ENCODE data around the gene RAB37.
A peak's percentile ranks its signal among the peaks of the same experiment; 100 is the strongest.

Gene RAB37

DNA sequence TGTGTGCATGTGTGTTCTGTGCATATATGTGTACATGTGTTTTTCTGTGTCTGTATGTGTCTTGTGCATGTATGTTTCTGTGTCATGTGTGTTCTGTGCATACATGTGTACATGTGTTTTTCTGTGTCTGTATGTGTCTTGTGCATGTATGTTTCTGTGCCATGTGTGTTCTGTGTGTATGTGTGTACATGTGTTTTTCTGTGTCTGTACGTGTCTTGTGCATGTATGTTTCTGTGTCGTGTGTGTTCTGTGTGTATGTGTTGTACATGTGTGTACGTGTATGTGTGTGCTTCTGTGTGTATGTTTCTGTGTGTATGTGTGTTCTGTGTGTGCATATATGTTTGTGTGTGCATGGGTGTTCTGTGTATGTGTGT lies 8.4 kb upstream of the RAB37 start:
- no peak for DNase-seq

DNA sequence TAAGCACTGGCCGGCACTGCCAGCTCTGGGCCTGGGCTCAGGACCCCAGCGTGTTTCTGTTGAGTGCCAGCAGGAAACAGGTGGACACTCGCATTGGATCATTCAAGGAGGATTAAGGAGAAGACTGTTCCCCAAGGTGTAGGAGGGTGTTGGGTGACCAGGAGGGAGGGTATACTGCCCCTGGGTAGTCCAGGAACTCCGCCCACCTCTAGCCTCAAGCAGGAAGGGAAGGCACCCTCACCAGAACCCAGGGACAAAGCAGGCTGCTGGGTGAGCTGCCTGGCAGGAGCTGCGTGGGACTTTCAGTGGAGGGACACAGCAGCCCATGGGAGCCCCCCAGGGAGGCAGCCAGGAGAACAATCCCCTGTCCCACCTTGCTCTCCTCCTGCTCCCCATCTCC lies 7.7 kb upstream of the RAB37 start:
- no peak for DNase-seq

DNA sequence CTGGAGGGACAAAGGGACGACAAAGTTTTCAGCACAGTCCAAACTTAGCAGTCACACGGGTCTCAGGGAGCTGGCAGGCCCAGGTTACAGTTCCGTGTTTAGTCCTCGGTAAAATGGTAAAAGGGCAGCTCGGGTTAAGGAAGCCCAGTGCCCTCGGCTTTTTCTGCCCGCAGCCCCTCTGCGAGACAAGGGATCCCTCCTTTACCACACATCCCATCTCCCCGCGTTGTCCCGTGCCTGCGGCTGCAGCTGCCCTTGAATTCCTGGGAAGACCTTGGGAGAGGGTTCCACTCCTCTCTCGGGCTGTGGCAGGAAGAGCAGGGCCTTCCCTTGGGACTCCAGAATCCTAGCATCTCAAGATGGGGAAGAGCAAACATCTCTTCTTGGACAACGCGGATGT lies 7.2 kb upstream of the RAB37 start:
- no peak for DNase-seq

DNA sequence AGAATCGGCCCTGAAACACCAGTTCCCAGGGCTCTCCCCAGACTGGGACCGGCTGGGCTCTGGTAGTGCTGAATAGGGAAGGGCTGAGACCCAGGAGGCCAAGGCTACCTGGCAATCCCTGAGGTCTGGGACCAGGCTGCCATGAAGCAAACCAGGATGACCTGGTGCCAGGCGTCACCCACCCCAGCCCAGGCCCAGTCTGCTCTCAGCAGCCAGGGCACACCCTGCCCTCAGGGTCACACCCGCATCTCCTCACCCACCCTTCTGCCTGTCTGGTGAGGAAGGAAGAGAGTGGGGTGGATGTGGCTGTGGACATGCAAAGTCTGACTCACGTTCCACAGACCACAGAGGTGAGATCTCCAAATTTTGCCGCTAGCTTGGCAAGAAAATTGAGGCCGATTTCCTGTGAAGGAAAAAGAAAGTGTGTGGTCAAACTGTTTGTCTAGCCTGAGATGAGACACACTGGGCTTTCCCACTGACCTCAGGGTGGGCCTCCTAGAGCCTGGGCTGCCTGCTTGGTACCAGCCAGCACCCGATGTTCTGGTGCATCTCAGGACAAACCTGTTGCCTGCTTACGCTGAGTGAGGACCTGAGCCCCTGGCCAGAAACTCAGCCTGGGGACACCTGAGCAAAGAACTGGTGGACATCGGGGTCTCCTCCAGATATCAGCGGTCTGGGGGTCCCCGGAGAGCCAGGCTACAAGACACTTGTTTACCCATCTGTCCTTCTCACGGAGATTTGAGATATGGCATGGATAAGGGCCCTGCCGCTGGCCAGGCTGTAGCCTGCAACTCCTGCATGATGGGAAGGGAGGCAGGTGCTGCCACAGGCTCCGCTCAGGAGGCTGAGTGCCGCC lies 6.3 kb upstream of the RAB37 start:
- no peak for DNase-seq

GRCh38 chr17:74731347-74731605 lies 5.8 kb upstream of the RAB37 start:
- DNase-seq: no peak

DNA sequence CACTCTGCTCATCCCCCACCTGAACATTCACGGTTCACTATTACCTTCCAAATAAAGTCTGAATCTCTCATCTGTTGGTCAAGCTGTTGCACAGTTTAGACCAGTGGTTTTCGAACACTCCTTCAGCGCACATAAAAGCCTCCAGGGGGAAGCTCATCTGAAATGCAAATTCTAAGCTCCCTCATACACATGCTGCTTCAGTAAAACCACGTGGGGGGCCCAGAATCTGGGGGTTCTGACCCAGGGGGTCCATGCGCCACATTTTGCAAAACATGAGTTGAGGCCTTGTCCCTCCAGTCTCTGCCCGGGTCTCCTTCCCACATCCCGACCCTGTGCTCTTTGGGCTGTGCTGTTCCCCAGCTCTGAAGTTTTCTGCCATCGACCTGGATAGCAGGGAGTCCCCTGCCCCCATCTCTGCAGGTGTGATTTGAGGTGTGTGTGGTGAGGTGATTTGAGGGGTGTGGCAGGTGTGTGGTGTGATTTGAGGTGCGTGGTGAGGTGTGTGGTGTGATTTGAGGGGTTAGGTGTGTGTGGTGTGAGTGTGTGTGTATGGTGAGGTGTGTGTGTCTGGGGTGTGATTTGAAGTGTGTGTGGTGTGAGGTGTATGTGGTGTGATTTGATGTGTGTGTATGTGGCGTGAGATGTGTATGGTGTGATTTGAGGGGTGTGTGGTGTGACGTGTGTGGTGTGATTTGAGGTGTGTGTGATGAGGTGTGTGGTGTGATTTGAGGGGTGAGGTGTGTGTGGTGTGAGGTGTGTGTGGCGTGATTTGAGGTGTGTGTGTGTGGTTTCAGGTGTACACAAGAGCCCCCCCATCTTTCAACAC lies 4.8 kb upstream of the RAB37 start:
- no peak for DNase-seq

GRCh38 chr17:74733365-74734122 lies 3.5 kb upstream of the RAB37 start:
- no peak for DNase-seq

DNA sequence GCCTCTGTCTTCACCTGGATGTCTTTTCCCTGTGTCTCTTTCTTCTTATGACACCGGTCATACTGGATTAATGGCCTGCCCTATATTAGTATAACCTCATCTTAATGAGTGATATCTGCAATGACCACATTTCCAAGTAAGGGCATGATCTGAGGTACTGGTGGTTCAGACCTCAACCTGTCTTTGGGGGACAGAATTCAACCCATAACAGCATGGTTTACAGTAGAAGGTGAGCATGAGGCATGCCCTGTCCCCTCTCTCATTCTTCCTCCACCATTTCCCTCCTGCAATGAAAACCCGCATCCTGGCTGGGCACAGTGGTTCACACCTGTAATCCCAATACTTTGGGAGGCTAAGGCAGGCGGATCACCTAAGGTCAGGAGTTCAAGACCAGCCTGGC lies 2.8 kb upstream of the RAB37 start:
- no peak for DNase-seq

GRCh38 chr17:74737299-74738050 lies 419 bp downstream of the RAB37 start:
- DNase-seq: peak; percentile 7

- DNase-seq: no peak
Measured at GRCh38 chr17:74738051-74738996, 1.3 kb downstream of the RAB37 start.

GRCh38 chr17:74739227-74739831 lies 2.3 kb downstream of the RAB37 start:
- no peak for DNase-seq

GRCh38 chr17:74740173-74740572 lies 3.1 kb downstream of the RAB37 start:
- no peak for DNase-seq

GRCh38 chr17:74740641-74741387 lies 3.8 kb downstream of the RAB37 start:
- no peak for DNase-seq

DNA sequence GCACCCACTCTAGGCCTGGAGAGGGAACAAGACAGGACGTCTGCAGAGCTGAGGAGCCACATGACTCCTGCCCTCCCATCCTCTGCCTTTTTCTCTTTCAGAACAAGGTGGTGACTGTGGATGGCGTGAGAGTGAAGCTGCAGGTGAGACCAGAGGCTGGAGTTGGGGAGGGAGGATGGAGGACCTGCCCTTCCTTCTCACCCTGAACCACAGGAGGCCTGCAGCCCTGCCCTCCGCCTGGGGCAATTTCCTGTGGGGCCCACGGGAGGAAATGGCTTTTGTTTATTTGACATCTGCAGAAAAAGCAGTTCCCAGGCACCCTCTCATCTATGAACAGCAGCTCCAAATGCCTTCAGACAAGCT lies 5.1 kb downstream of the RAB37 start:
- no peak for DNase-seq

- no peak for DNase-seq
Measured at GRCh38 chr17:74742978-74743545, 6.0 kb downstream of the RAB37 start.

DNA sequence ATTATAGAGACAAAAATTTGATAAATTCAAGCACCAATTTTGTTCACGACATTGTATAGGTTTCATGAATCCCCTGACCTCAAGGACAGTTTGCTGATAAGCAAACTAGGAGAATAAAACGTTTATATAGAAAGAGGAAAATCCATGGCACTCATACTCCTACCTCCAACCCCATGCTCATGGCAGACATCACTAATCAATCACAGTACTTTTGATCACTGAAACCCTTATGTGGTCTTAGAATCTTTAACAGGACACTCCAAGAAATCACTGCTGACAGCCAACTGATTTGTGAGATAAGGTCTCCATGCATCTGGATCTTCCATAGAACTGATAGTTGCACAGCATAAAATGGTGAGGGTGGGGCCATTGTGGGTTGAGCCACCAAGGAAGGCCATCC lies 6.7 kb downstream of the RAB37 start:
- no peak for DNase-seq

GRCh38 chr17:74744349-74744713 lies 7.3 kb downstream of the RAB37 start:
- no peak for DNase-seq

DNA sequence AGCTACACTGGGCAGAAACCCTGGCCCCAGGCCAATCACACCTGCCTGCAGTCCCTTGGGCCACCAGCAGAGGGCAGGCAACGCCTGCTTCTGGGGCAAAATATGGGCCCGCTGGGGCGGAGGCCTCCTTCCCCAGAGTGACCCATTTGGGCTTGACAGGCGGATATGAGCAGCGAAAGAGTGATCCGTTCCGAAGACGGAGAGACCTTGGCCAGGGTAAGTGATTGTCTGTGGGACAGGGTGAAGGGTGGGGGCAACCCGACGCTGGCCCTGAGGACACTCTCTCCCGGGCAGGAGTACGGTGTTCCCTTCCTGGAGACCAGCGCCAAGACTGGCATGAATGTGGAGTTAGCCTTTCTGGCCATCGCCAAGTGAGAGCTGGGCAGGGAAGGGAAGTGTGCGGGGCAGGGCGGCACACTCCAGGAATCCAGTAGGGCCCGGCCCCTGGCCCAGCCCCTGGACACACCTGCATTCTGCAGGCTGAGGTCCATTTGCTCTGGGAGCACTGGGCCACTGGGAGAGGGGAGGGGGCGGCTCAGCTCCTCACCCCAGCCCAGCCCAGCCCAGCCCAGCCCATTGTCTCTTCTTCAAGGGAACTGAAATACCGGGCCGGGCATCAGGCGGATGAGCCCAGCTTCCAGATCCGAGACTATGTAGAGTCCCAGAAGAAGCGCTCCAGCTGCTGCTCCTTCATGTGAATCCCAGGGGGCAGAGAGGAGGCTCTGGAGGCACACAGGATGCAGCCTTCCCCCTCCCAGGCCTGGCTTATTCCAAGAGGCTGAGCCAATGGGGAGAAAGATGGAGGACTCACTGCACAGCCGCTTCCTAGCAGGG lies 7.9 kb downstream of the RAB37 start:
- DNase-seq: peak; percentile 32

DNA sequence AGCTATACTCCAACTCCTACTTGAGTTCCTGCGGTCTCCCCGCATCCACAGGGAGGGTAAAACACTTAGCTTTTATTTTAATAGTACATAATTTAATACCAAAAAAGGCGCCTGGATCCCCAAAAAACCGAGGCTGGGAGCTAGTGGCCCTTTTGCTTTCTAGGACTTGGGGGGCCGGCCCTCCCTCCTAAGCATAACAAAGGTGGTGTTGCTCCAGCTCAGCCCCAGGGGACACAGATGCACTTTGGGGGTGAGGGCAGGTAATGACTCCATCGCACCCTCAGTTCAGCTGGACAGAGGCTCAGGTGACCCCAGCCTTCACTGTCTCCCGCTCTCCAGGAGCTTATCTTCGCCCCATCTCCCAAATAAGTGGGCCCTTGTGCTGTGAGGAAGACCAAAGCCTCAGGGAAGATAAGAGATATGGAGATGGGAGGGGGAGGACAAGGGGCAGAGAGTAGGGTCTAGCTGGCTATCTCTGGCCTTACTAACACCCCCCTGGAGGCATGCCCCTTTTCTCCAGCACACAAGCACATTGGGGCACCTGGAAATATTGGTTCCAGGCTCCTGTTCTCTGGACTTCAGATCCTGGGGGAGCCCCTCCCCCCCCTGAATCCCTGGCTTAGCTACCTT lies 8.6 kb downstream of the RAB37 start:
- DNase-seq: no peak
